K562 (cell line): ENCODE results near the gene LRRC10. TPM values are rescaled to one million over a fixed set of nuclear protein-coding genes. Genes with fewer than 3 reads are reported as not detected.
A peak's percentile ranks its signal among the peaks of the same experiment; 100 is the strongest.

Experiments
- FOXO4 ChIP-seq: fragments of 450-650 bp; formaldehyde crosslinking; IDR thresholded peaks from 2 replicates; pipeline ENCODE4 v1.4.0; 2020; ENCODE audit warnings: mild to moderate bottlenecking, moderate library complexity
- JUNB ChIP-seq: fragments of 450-650 bp; formaldehyde crosslinking; conservative IDR thresholded peaks from 2 replicates; pipeline ENCODE4 v1.4.0; 2020; ENCODE audit warnings: mild to moderate bottlenecking
- KLF1 ChIP-seq: fragments of 450-650 bp; IDR thresholded peaks from 2 replicates; pipeline ENCODE4 v1.6.1; 2016; ENCODE audit warnings: missing genetic modification characterization, missing compliant biosample characterization
- MAFF ChIP-seq: IDR thresholded peaks from 2 replicates; pipeline ENCODE4 v1.6.1; 2012; ENCODE audit warnings: low read length, improper control_type of control experiment
- MEF2D ChIP-seq: conservative IDR thresholded peaks from 2 replicates; pipeline ENCODE4 v1.6.1; 2016; ENCODE audit warnings: low read depth, missing genetic modification characterization, missing compliant biosample characterization
- MGA ChIP-seq: fragments of 450-650 bp; IDR thresholded peaks from 2 replicates; pipeline ENCODE4 v1.6.1; 2016; ENCODE audit warnings: mild to moderate bottlenecking, moderate library complexity
- NELFE ChIP-seq: IDR thresholded peaks from 2 replicates; pipeline ENCODE4 v1.6.1; 2011; ENCODE audit warnings: mild to moderate bottlenecking; ENCODE audit not compliant: insufficient read depth, insufficient read length
- SP2 ChIP-seq: IDR thresholded peaks from 2 replicates; pipeline ENCODE4 v1.6.1; 2011; ENCODE audit warnings: mild to moderate bottlenecking, low read depth, low read length, moderate library complexity; ENCODE audit not compliant: poor library complexity, severe bottlenecking; ENCODE audit errors: extremely low read depth
- SRSF1 ChIP-seq: fragments of 200-400 bp; formaldehyde crosslinking; IDR thresholded peaks from 2 replicates; pipeline ENCODE4 v1.6.1; 2017; ENCODE audit warnings: mild to moderate bottlenecking, low read depth, low read length, moderate library complexity
- STAT5A ChIP-seq: IDR thresholded peaks from 2 replicates; pipeline ENCODE4 v1.6.1; 2012; ENCODE audit warnings: low read length, inconsistent platforms, borderline replicate concordance
- YY1 ChIP-seq, 3 experiments: IDR thresholded peaks; 2 replicates each; pipeline ENCODE4 v1.6.1; 2011; ENCODE audit warnings: low read length in 2 of 3, mild to moderate bottlenecking in 2 of 3, moderate library complexity in 2 of 3, borderline replicate concordance in 1 of 3, control low read depth in 1 of 3, low read depth in 1 of 3; ENCODE audit not compliant: insufficient read depth in 3 of 3, insufficient replicate concordance in 2 of 3, control insufficient read depth in 1 of 3, insufficient read length in 1 of 3; ENCODE audit errors: extremely low read depth in 1 of 3
- ZNF24 ChIP-seq: fragments of 450-650 bp; IDR thresholded peaks from 2 replicates; pipeline ENCODE4 v1.6.1; 2016
- ZNF696 ChIP-seq: fragments of 250-450 bp; sonication (Bioruptor Pico); conservative IDR thresholded peaks from 2 replicates; pipeline ENCODE4 v1.4.0; 2020; ENCODE audit warnings: mild to moderate bottlenecking, moderate library complexity
- ZZZ3 ChIP-seq: fragments of 450-650 bp; IDR thresholded peaks from 2 replicates; pipeline ENCODE4 v1.6.1; 2016; ENCODE audit warnings: antibody characterized with exemption, mild to moderate bottlenecking, moderate library complexity
- polyA plus RNA-seq, 8 experiments: library from polyadenylated mRNA; depleted of rRNA in 4 of 8; stranded (reverse) in 5 of 8; unstranded in 3 of 8; fragments of >200 nt; fragmentation: Nextera tagmentation in 2 of 8; fragmentation: Illumina TruSeq in 1 of 8; extraction: Ambion mirVana in 2 of 8; extraction: Trizol in 1 of 8; gene quantifications; 2 replicates each; pipeline versions ENCODE4 v1.2.1 to v1.2.3, GENCODE V29; 2011 to 2014; ENCODE audit warnings: inconsistent platforms in 1 of 8, missing spikeins in 1 of 8
- total RNA-seq, 7 experiments: library from RNA; depleted of rRNA in 6 of 7; stranded (reverse); fragments of >200 nt in 6 of 7; fragmentation: Illumina TruSeq in 2 of 7; extraction: Trizol in 2 of 7; gene quantifications; 2 replicates each; pipeline versions ENCODE4 v1.2.1 to v1.2.3, GENCODE V29; 2011 to 2021; ENCODE audit warnings: low replicate concordance in 1 of 7

The LRRC10 gene
- total and polyA plus RNA-seq, 9 of the 15 experiments (the other 6 are each of a cell fraction or from before 2014, with no cell fraction given): 0.09 TPM; not detected in 8

DNA sequence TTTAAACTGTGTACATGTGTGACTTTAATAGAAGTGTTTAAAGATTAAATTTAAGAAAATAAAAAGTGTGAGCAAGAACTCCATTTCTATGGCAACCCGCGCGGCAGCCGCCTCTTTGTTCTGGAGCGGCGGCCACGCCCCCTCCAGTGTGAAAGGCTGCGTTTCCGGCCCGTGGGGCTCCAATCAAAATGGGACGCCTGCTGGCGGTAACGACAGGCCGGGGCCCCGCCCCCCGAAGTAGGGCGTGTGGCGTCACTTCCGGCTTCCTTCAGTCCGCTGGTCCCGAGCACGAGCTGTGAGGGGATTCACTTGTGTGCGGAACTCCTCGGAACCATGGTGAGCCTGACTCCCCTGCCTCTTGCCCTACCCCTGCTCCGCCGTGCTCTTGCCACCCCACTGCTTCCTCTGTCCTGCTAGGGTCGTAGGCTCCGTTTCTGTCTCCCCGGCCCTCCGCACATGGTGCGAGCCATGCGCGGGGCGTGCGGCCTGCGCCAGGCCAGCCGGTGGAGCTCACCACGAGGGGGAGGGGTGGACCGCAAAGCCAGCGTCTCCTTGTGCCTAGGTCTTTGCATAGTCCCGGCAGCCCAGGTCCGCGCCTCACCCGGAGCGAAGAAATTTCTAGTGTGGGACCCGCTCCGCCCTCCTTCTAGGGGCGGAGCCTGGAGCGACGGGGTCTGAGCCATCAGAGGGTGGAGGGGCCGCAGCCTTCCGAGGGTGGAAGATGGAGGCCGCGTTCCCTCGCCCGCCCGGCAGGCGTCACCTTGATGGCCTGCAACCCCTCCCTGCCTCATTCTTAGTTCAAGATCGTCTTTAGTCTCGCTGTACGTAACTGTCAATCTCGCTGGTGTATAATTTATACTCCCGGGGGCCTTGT lies 25.3 kb downstream of the LRRC10 start, which contains the start of gene CCT2 (continued):
- TF ChIP-seq FOXO4 (CRISPR knock-in tag) (no peak), SP2 (no peak), NELFE (no peak), SRSF1 (no peak), MEF2D (tag) (no peak), ZNF696 (CRISPR knock-in tag) (no peak), ZZZ3 (no peak), JUNB (CRISPR knock-in tag) (no peak), MGA (peak; percentile 88), STAT5A (no peak; the same call in 1 of the 2 replicates), KLF1 (tag) (peak; percentile 58; the same call in 1 of the 2 replicates), YY1 (IDR thresholded peaks at IDR 0.05; ENCODE audit: borderline replicate concordance in 1 of 3, control insufficient read depth in 1 of 3, extremely low read depth in 1 of 3, insufficient read depth in 3 of 3, insufficient read length in 1 of 3, insufficient replicate concordance in 2 of 3, low read depth in 1 of 3, low read length in 2 of 3) (peak in 2 of 3 experiments; percentile 65 to 85), ZNF24 (0 out of 2 replicates have a peak, but pooled peaks have one; percentile 37), MAFF (no peak)
